Neural crest cell (in vitro differentiated cells): Measurements from ENCODE around the gene TBC1D5. TPM values are rescaled to one million over a fixed set of nuclear protein-coding genes. Genes with fewer than 3 reads are reported as not detected.

Experiments used
- DNase-seq: peaks from one replicate; pipeline ENCODE4 v3.0.0; 2021; ENCODE audit warnings: low read depth, mixed read lengths, low spot score
- H3K27ac Mint-ChIP-seq: one replicate; pipeline ENCODE4 v1.8.0; 2021; ENCODE audit warnings: mild to moderate bottlenecking, mixed read lengths; ENCODE audit not compliant: unreplicated experiment
- H3K27me3 Mint-ChIP-seq: 2 replicates; pipeline ENCODE4 v1.8.0; 2021; ENCODE audit warnings: low read depth, mild to moderate bottlenecking, mixed read lengths
- H3K36me3 Mint-ChIP-seq: 2 replicates; pipeline ENCODE4 v1.8.0; 2021; ENCODE audit warnings: low read depth, mild to moderate bottlenecking, mixed read lengths
- H3K4me1 Mint-ChIP-seq: 2 replicates; pipeline ENCODE4 v1.8.0; 2021; ENCODE audit warnings: mixed read lengths
- H3K4me3 Mint-ChIP-seq: one replicate; pipeline ENCODE4 v1.8.0; 2021; ENCODE audit warnings: mild to moderate bottlenecking, mixed read lengths
- H3K9me3 Mint-ChIP-seq: 2 replicates; pipeline ENCODE4 v1.8.0; 2021; ENCODE audit warnings: mixed read lengths
- CTCF ChIP-seq: fragments of 200-600 bp; sonication (generic); conservative IDR thresholded peaks from 2 replicates; pipeline ENCODE4 v1.5.0; 2021; ENCODE audit warnings: antibody characterized with exemption, mild to moderate bottlenecking
- total RNA-seq: library from RNA; stranded (reverse); gene quantifications from 2 replicates; pipeline ENCODE4 v1.2.1, GENCODE V29; 2021

TBC1D5 gene
- total RNA-seq, 1 donor from 2014 or later: 51.2 TPM

GRCh38 chr3:17257269-17257668 lies 485.2 kb downstream of the TBC1D5 start:
- DNase-seq: no peak
- H3K27ac Mint-ChIP-seq: no peak overlapping the region
- H3K9me3 Mint-ChIP-seq: no peaks in the 10 kb centered on the region
- no peaks in the 10 kb centered on the region for H3K36me3 Mint-ChIP-seq
- no peak for TF ChIP-seq CTCF
- no peaks in the 10 kb centered on the region for H3K4me1 Mint-ChIP-seq
- H3K4me3 Mint-ChIP-seq: no peak overlapping the region
- H3K27me3 Mint-ChIP-seq: no peaks in the 10 kb centered on the region

GRCh38 chr3:17243621-17244020 lies 498.8 kb downstream of the TBC1D5 start:
- no peak for TF ChIP-seq CTCF
- Mint-ChIP-seq H3K27ac (no peak overlapping the region), H3K4me1 (no peaks in the 10 kb centered on the region), H3K9me3 (no peaks in the 10 kb centered on the region), H3K4me3 (no peak overlapping the region), H3K27me3 (no peaks in the 10 kb centered on the region), H3K36me3 (no peaks in the 10 kb centered on the region)
- DNase-seq: no peak

- H3K9me3 Mint-ChIP-seq: no peaks in the 10 kb centered on the region
- no peak overlapping the region for H3K27ac Mint-ChIP-seq
- no peak overlapping the region for H3K4me3 Mint-ChIP-seq
- H3K27me3 Mint-ChIP-seq: no peaks in the 10 kb centered on the region
- no peaks in the 10 kb centered on the region for H3K36me3 Mint-ChIP-seq
- H3K4me1 Mint-ChIP-seq: no peaks in the 10 kb centered on the region
- DNase-seq: no peak
- no peak for TF ChIP-seq CTCF
Measured at GRCh38 chr3:17239417-17239816, 503.0 kb downstream of the TBC1D5 start.

- Mint-ChIP-seq H3K27ac (no peak overlapping the region), H3K27me3 (no peaks in the 10 kb centered on the region), H3K9me3 (no peaks in the 10 kb centered on the region), H3K36me3 (no peaks in the 10 kb centered on the region), H3K4me1 (peaks cover 5% of the 10 kb centered on the region), H3K4me3 (no peak overlapping the region)
- no peak for DNase-seq
- no peak for TF ChIP-seq CTCF
Measured at GRCh38 chr3:17238023-17238422, 504.4 kb downstream of the TBC1D5 start.

GRCh38 chr3:17235310-17235709 lies 507.1 kb downstream of the TBC1D5 start:
- no peaks in the 10 kb centered on the region for H3K9me3 Mint-ChIP-seq
- no peaks in the 10 kb centered on the region for H3K27me3 Mint-ChIP-seq
- H3K4me1 Mint-ChIP-seq: peaks cover 5% of the 10 kb centered on the region
- DNase-seq: no peak
- no peak overlapping the region for H3K4me3 Mint-ChIP-seq
- no peak overlapping the region for H3K27ac Mint-ChIP-seq
- H3K36me3 Mint-ChIP-seq: no peaks in the 10 kb centered on the region
- no peak for TF ChIP-seq CTCF

- H3K27me3 Mint-ChIP-seq: no peaks in the 10 kb centered on the region
- DNase-seq: no peak
Measured at GRCh38 chr3:17234382-17234781, 508.0 kb downstream of the TBC1D5 start.

More at GRCh38 chr3:17234382-17234781, 508.0 kb downstream of the TBC1D5 start:
- TF ChIP-seq CTCF: no peak
- no peak overlapping the region for H3K27ac Mint-ChIP-seq
- no peak overlapping the region for H3K4me3 Mint-ChIP-seq
- no peaks in the 10 kb centered on the region for H3K9me3 Mint-ChIP-seq
- peaks cover 5% of the 10 kb centered on the region for H3K4me1 Mint-ChIP-seq
- H3K36me3 Mint-ChIP-seq: no peaks in the 10 kb centered on the region
